Loucy (cell line): ENCODE data around the gene ROR1.

Experiments used
- H2AFZ ChIP-seq: fragments of 200-600 bp; sonication (generic); 2 replicates; pipeline ENCODE4 v1.6.0; 2016; ENCODE audit warnings: antibody characterized with exemption, mild to moderate bottlenecking, low read length, moderate library complexity
- H3F3A ChIP-seq: fragments of 200-600 bp; 2 replicates; pipeline ENCODE4 v1.6.0; 2016; ENCODE audit warnings: antibody characterized with exemption, low read depth, mild to moderate bottlenecking
- H3K27me3 ChIP-seq: fragments of 200-600 bp; sonication (generic); 2 replicates; pipeline ENCODE4 v1.6.1; 2014; ENCODE audit warnings: low read length, mild to moderate bottlenecking; ENCODE audit not compliant: insufficient read depth, poor library complexity, severe bottlenecking
- H3K36me3 ChIP-seq: fragments of 200-600 bp; sonication (generic); 2 replicates; pipeline ENCODE4 v1.6.1; 2016; ENCODE audit warnings: low read length; ENCODE audit not compliant: insufficient read depth
- H3K4me1 ChIP-seq: fragments of 200-600 bp; sonication (generic); 2 replicates; pipeline ENCODE4 v1.5.1; 2014; ENCODE audit warnings: low read length, mild to moderate bottlenecking; ENCODE audit not compliant: insufficient read depth, poor library complexity, severe bottlenecking
- H3K4me2 ChIP-seq: fragments of 200-600 bp; sonication (generic); 2 replicates; pipeline ENCODE4 v1.6.0; 2014; ENCODE audit warnings: antibody characterized with exemption, low read length, low read depth, mild to moderate bottlenecking; ENCODE audit not compliant: poor library complexity, severe bottlenecking
- H3K4me3 ChIP-seq: fragments of 200-600 bp; sonication (generic); 2 replicates; pipeline ENCODE4 v1.5.1; 2014; ENCODE audit warnings: low read length, mild to moderate bottlenecking, mixed read lengths; ENCODE audit not compliant: poor library complexity, severe bottlenecking
- H3K79me2 ChIP-seq: fragments of 200-600 bp; sonication (generic); 2 replicates; pipeline ENCODE4 v1.6.1; 2014; ENCODE audit warnings: low read length; ENCODE audit not compliant: insufficient read depth
- H3K9ac ChIP-seq: fragments of 200-600 bp; sonication (generic); 2 replicates; pipeline ENCODE4 v1.6.0; 2014; ENCODE audit warnings: mild to moderate bottlenecking, low read depth, low read length, moderate library complexity; ENCODE audit not compliant: poor library complexity, severe bottlenecking
- H3K9me2 ChIP-seq: fragments of 200-600 bp; sonication (generic); replicated peaks from 2 replicates; pipeline ENCODE4 v1.6.1; 2016; ENCODE audit warnings: low read depth, low read length, mixed read lengths
- H3K9me3 ChIP-seq: fragments of 200-600 bp; sonication (generic); 2 replicates; pipeline ENCODE4 v1.6.1; 2014; ENCODE audit warnings: mild to moderate bottlenecking, antibody characterized with exemption, low read length, low read depth; ENCODE audit not compliant: insufficient read depth
- H4K20me1 ChIP-seq: fragments of 200-600 bp; sonication (generic); 2 replicates; pipeline ENCODE4 v1.6.0; 2014; ENCODE audit warnings: antibody characterized with exemption, low read length, mild to moderate bottlenecking; ENCODE audit not compliant: insufficient read depth, poor library complexity, severe bottlenecking
- CTCF ChIP-seq: fragments of 200-600 bp; sonication (generic); conservative IDR thresholded peaks from 2 replicates; pipeline ENCODE4 v1.5.1; 2014; ENCODE audit warnings: mild to moderate bottlenecking, antibody characterized with exemption, low read length
- EZH2phosphoT487 ChIP-seq: fragments of 200-600 bp; IDR thresholded peaks from 2 replicates; pipeline ENCODE4 v1.6.1; 2018; ENCODE audit warnings: antibody characterized with exemption, mild to moderate bottlenecking, moderate library complexity, borderline replicate concordance

The ROR1 gene

GRCh38 chr1:64031236-64031635, 257.4 kb downstream of the ROR1 start:
- Histone ChIP-seq H2AFZ (no peak overlapping the region), H3K36me3 (no peaks in the 10 kb centered on the region), H3K79me2 (no peaks in the 10 kb centered on the region), H3K9ac (no peak overlapping the region), H3K4me2 (no peak overlapping the region), H3K9me2 (no peaks in the 10 kb centered on the region), H3K27me3 (peaks cover 10% of the 10 kb centered on the region), H3F3A (no peaks in the 10 kb centered on the region), H3K4me1 (no peaks in the 10 kb centered on the region), H4K20me1 (no peaks in the 10 kb centered on the region), H3K4me3 (no peak overlapping the region), H3K9me3 (peaks cover 5% of the 10 kb centered on the region; the same call in 1 of the 2 replicates)
- TF ChIP-seq EZH2phosphoT487 (no peak), CTCF (no peak)

GRCh38 chr1:64033667-64034220, 259.9 kb downstream of the ROR1 start:
- H2AFZ ChIP-seq, result no peak overlapping the region
- no peaks in the 10 kb centered on the region for H4K20me1 ChIP-seq
- H3K9ac ChIP-seq, result no peak overlapping the region
- no peaks in the 10 kb centered on the region for H3K9me3 ChIP-seq
- H3K36me3 ChIP-seq, result no peaks in the 10 kb centered on the region
- peaks cover 6% of the 10 kb centered on the region for H3K27me3 ChIP-seq
- no peaks in the 10 kb centered on the region for H3K9me2 ChIP-seq
- TF ChIP-seq EZH2phosphoT487, result no peak
- TF ChIP-seq CTCF, result no peak
- H3K4me2 ChIP-seq, result no peak overlapping the region
- H3K79me2 ChIP-seq, result no peaks in the 10 kb centered on the region
- H3K4me1 ChIP-seq, result no peaks in the 10 kb centered on the region
- no peak overlapping the region for H3K4me3 ChIP-seq
- no peaks in the 10 kb centered on the region for H3F3A ChIP-seq

- no peaks in the 10 kb centered on the region for H3K9me2 ChIP-seq
- H3F3A ChIP-seq, result no peaks in the 10 kb centered on the region
- no peaks in the 10 kb centered on the region for H3K4me1 ChIP-seq
- TF ChIP-seq EZH2phosphoT487, result no peak
- no peak for TF ChIP-seq CTCF
- no peaks in the 10 kb centered on the region for H3K79me2 ChIP-seq
- no peak overlapping the region for H3K9ac ChIP-seq
- no peaks in the 10 kb centered on the region for H4K20me1 ChIP-seq
- no peaks in the 10 kb centered on the region for H3K9me3 ChIP-seq
- H3K27me3 ChIP-seq, result no peaks in the 10 kb centered on the region
- no peak overlapping the region for H3K4me2 ChIP-seq
- H2AFZ ChIP-seq, result no peak overlapping the region
- H3K4me3 ChIP-seq, result no peak overlapping the region
- no peaks in the 10 kb centered on the region for H3K36me3 ChIP-seq
These were observed 262.7 kb downstream of the ROR1 start for GRCh38 chr1:64036549-64036948.
